Measurements from ENCODE around the gene GRIK4. TPM values are rescaled to one million over a fixed set of nuclear protein-coding genes. Genes with fewer than 3 reads are reported as not detected.

Gene GRIK4
- total and polyA plus RNA-seq, 4 donors, result 0.05 to 0.25 (median 0.06) TPM; not detected in 1

- Histone ChIP-seq H3K36me3 (ENCODE audit: control insufficient read depth in 4 of 4, insufficient read depth in 3 of 4, low read depth in 1 of 4, low read length in 3 of 4) (no peaks in the 10 kb centered on the region), H3K9ac (ENCODE audit: low read depth in 1 of 2, low read length in 2 of 2) (no peak overlapping the region), H3K9me3 (ENCODE audit: control insufficient read depth in 4 of 4, low read length in 3 of 4) (no peaks in the 10 kb centered on the region), H3K27ac (ENCODE audit: low read depth in 1 of 2, low read length in 2 of 2) (no peak overlapping the region), H3K4me1 (ENCODE audit: control insufficient read depth in 4 of 4, insufficient read depth in 4 of 4, low read length in 3 of 4) (no peaks in the 10 kb centered on the region), H3K4me3 (ENCODE audit: low read depth in 1 of 3, low read length in 3 of 3) (no peak overlapping the region), H3K27me3 (ENCODE audit: control insufficient read depth in 4 of 4, insufficient read depth in 4 of 4, low read length in 3 of 4) (peaks cover 0 to 4% (median 1%) of the 10 kb centered on the region in 4 donors)
- 95% methylated on average over 5 of the region's 5 CpGs for WGBS
- TF ChIP-seq FOXA2 (IDR thresholded peaks at IDR 0.05) (no peak), RAD21 (IDR thresholded peaks at IDR 0.05) (no peak), GABPA (IDR thresholded peaks at IDR 0.05 in 1 of 2, conservative IDR thresholded peaks at IDR 0.05 in 1 of 2) (no peak), RXRA (IDR thresholded peaks at IDR 0.05) (no peak), REST (IDR thresholded peaks at IDR 0.05) (no peak), NR2F2 (IDR thresholded peaks at IDR 0.05) (no peak), MAX (IDR thresholded peaks at IDR 0.05) (no peak), ZBTB33 (IDR thresholded peaks at IDR 0.05) (no peak), HNF4G (IDR thresholded peaks at IDR 0.05) (no peak), CTCF (IDR thresholded peaks at IDR 0.05; ENCODE audit: low read depth, low read length, missing input control) (no peak), YY1 (IDR thresholded peaks at IDR 0.05) (no peak), EGR1 (IDR thresholded peaks at IDR 0.05; ENCODE audit: low read depth in 2 of 2) (no peak), FOXA1 (IDR thresholded peaks at IDR 0.05) (no peak)
- DNase-seq (ENCODE audit: low spot score), result no peak
These were observed 168.8 kb downstream of the GRIK4 start for GRCh38 chr11:120680322-120680721.

- Histone ChIP-seq H3K9ac (ENCODE audit: low read depth in 1 of 2, low read length in 2 of 2) (no peak overlapping the region), H3K4me3 (ENCODE audit: low read depth in 1 of 3, low read length in 3 of 3) (no peak overlapping the region), H3K4me1 (ENCODE audit: control insufficient read depth in 4 of 4, insufficient read depth in 4 of 4, low read length in 3 of 4) (no peaks in the 10 kb centered on the region), H3K9me3 (ENCODE audit: control insufficient read depth in 4 of 4, low read length in 3 of 4) (no peaks in the 10 kb centered on the region), H3K27ac (ENCODE audit: low read depth in 1 of 2, low read length in 2 of 2) (no peak overlapping the region), H3K27me3 (ENCODE audit: control insufficient read depth in 4 of 4, insufficient read depth in 4 of 4, low read length in 3 of 4) (peaks cover 0 to 4% (median 1%) of the 10 kb centered on the region in 4 donors), H3K36me3 (ENCODE audit: control insufficient read depth in 4 of 4, insufficient read depth in 3 of 4, low read depth in 1 of 4, low read length in 3 of 4) (no peaks in the 10 kb centered on the region)
- TF ChIP-seq ATF3 (IDR thresholded peaks at IDR 0.05) (no peak), JUND (IDR thresholded peaks at IDR 0.05) (no peak), FOXA2 (IDR thresholded peaks at IDR 0.05) (no peak), TAF1 (conservative IDR thresholded peaks at IDR 0.05) (no peak), HNF4G (IDR thresholded peaks at IDR 0.05) (no peak), NR2F2 (IDR thresholded peaks at IDR 0.05) (no peak), REST (IDR thresholded peaks at IDR 0.05) (no peak), SP1 (IDR thresholded peaks at IDR 0.05) (no peak)
- no peak for DNase-seq (ENCODE audit: low spot score)
- WGBS, result 79% methylated on average over 16 of the region's 16 CpGs
These were observed 170.1 kb downstream of the GRIK4 start for GRCh38 chr11:120681434-120682331.

Data from liver (tissue), 9 donors.